GM10266 (cell line): Measurements from ENCODE around the gene ADPRH.

Source experiments
- DNase-seq: peaks from one replicate; pipeline ENCODE4 v3.0.0; 2012; ENCODE audit errors: extremely low spot score
- TF ChIP-seq, protein P1 (sequence below): IDR thresholded peaks from 2 replicates; pipeline ENCODE4 v1.5.1; 2012; ENCODE audit warnings: mild to moderate bottlenecking, low read depth; ENCODE audit not compliant: control insufficient read depth, insufficient read depth; ENCODE audit errors: missing control alignments

The ADPRH gene

DNA sequence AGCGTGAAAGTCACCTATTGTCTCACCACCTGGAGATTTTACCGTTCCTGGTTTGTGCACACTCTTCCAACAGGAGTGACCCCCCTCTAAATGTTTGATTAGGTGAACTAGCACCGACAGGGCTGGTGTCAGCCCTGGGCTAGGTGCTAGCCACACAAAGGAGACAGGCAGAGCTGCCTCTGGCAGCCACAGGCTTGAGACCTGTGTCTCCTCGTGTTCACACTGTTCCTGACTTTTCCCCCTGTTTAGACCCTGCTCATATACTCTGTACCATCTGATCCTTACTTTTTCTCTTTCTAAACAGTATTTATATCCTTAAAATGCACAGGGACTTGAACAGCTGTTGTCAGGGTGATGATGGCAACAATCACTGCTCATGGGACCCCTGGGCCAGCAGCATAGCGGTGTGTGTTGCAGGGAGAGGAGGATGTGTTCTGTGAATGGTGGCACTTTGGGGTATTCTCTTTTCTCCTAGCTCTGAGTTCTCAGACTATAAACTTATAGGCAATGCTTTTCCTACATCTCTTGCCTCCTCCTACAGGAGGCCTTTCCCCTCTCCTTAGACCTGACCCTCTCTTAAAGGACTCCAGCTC, 25.4 kb upstream of the ADPRH start:
- TF ChIP-seq, protein P1, sequence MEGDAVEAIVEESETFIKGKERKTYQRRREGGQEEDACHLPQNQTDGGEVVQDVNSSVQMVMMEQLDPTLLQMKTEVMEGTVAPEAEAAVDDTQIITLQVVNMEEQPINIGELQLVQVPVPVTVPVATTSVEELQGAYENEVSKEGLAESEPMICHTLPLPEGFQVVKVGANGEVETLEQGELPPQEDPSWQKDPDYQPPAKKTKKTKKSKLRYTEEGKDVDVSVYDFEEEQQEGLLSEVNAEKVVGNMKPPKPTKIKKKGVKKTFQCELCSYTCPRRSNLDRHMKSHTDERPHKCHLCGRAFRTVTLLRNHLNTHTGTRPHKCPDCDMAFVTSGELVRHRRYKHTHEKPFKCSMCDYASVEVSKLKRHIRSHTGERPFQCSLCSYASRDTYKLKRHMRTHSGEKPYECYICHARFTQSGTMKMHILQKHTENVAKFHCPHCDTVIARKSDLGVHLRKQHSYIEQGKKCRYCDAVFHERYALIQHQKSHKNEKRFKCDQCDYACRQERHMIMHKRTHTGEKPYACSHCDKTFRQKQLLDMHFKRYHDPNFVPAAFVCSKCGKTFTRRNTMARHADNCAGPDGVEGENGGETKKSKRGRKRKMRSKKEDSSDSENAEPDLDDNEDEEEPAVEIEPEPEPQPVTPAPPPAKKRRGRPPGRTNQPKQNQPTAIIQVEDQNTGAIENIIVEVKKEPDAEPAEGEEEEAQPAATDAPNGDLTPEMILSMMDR, result no peak
- DNase-seq, result no peak

GRCh38 chr3:119555309-119555735, 24.0 kb upstream of the ADPRH start:
- TF ChIP-seq, protein P1, result no peak
- DNase-seq, result no peak

GRCh38 chr3:119555929-119556328, 23.4 kb upstream of the ADPRH start:
- no peak for DNase-seq
- TF ChIP-seq, protein P1, result no peak

DNA sequence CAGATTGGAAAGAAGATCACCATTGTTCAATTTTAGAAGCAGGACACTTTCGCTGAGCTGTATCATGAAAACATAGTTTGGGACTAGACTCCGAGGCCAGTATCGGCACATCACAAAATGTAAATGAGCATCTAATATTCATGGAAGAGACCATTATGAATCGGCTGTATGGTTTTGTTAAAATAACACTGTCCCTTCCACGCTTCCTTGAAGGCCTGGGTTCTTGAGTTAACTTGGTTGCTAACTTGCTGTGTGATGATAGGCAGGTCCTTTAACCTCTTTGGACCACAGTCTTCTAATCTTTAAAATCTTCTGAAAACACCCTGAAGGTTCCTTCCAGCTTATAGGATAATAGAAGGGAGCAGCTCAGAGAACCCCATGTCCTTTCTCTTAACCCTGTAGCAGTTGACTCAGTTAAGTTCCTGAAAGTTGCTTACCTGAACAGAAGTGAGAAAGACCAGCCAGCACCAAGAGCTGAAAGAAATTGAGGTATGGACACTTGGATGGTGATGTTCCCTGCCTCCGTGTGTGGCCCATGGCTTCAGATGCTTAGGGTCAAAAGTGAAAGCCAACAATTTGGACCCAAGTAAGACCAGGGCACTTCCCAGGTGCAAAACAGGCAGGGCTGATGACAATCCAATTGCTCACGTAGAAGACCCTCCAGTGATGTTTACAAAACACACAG, 22.0 kb upstream of the ADPRH start:
- DNase-seq, result no peak
- TF ChIP-seq, protein P1, result no peak

- TF ChIP-seq, protein P1, result no peak
- DNase-seq, result no peak
These were observed 21.4 kb upstream of the ADPRH start for GRCh38 chr3:119557877-119558269.

- no peak for DNase-seq
- TF ChIP-seq, protein P1, result no peak
These were observed 20.5 kb upstream of the ADPRH start for GRCh38 chr3:119558626-119559317.
